ENCODE measurements around the gene PTPRG. TPM values are rescaled to one million over a fixed set of nuclear protein-coding genes. Genes with fewer than 3 reads are reported as not detected.

The PTPRG gene
- total and polyA plus RNA-seq, 2 experiments from 2014 or later, result 24.4 to 131 TPM

- Histone ChIP-seq H3K36me3 (ENCODE audit: insufficient read depth) (peaks cover 4% of the 10 kb centered on the region; the same call in 1 of the 2 replicates), H3F3A (replicated peaks; ENCODE audit: low read depth) (peaks cover 10% of the 10 kb centered on the region; the same call in 1 of the 2 replicates), H4K20me1 (replicated peaks; ENCODE audit: insufficient read depth) (peaks cover 35% of the 10 kb centered on the region), H3K27ac (ENCODE audit: low read depth) (peak overlapping the region; percentile 98; the same call in 1 of the 2 replicates), H3K9me2 (ENCODE audit: insufficient read depth) (no peaks in the 10 kb centered on the region), H3K4me2 (peak overlapping the region; percentile 89), H3K4me1 (ENCODE audit: insufficient read depth) (peaks cover 32% of the 10 kb centered on the region), H3K27me3 (ENCODE audit: insufficient read depth) (peaks cover 25% of the 10 kb centered on the region), H3K4me3 (peak overlapping the region; percentile 97), H3K79me2 (replicated peaks; ENCODE audit: insufficient read depth) (peaks cover 58% of the 10 kb centered on the region), H2AFZ (no peak overlapping the region)
- H3K36me3 Mint-ChIP-seq (ENCODE audit: low read depth), result peaks cover 40% of the 10 kb centered on the region
- peaks cover 14% of the 10 kb centered on the region; the same call in 2 of the 3 replicates for H3K9me3 Mint-ChIP-seq
- ATAC-seq, result no peak
- peak overlapping the region; percentile 99 for H3K4me3 Mint-ChIP-seq
- DNase-seq (ENCODE audit: low spot score), result no peak
- peaks cover 37% of the 10 kb centered on the region for H3K27me3 Mint-ChIP-seq (ENCODE audit: insufficient read depth, low read depth, poor library complexity)
- H3K27ac Mint-ChIP-seq, result peak overlapping the region; percentile 89
- TF ChIP-seq CREB1 (CRISPR knock-in tag; IDR thresholded peaks at IDR 0.05; ENCODE audit: low read depth), result no peak
- no peak for TF ChIP-seq CTCF (conservative IDR thresholded peaks at IDR 0.05; ENCODE audit: low read depth in 2 of 2)
- TF ChIP-seq POLR2AphosphoS5 (IDR thresholded peaks at IDR 0.05; ENCODE audit: low read depth), result no peak
- TF ChIP-seq STAT1 (IDR thresholded peaks at IDR 0.05; ENCODE audit: unreplicated experiment), result no peak
- no peak for TF ChIP-seq ZNF331 (CRISPR knock-in tag; IDR thresholded peaks at IDR 0.05; ENCODE audit: low read depth)
- TF ChIP-seq NANOG (IDR thresholded peaks at IDR 0.05; ENCODE audit: borderline replicate concordance), result no peak
- no peak for TF ChIP-seq JUNB (IDR thresholded peaks at IDR 0.05; ENCODE audit: unreplicated experiment)
- TF ChIP-seq REST (IDR thresholded peaks at IDR 0.05; ENCODE audit: unreplicated experiment), result no peak
- TF ChIP-seq ZNF114 (CRISPR knock-in tag; IDR thresholded peaks at IDR 0.05), result no peak
- TF ChIP-seq EZH2phosphoT487 (IDR thresholded peaks at IDR 0.05; ENCODE audit: unreplicated experiment), result no peak
- no peak for TF ChIP-seq ZNF462 (CRISPR knock-in tag; IDR thresholded peaks at IDR 0.05)
- H3K4me1 Mint-ChIP-seq, result peaks cover 36% of the 10 kb centered on the region
Observed at GRCh38 chr3:61562042-61562720, 810 bp downstream of the PTPRG start.

Measured in GM23338 (cell line).